NCI-H526 treated with DMSO at 0.1 percent for 48 hours (cell line): ENCODE results near the gene CPZ.
"Not testable (repeated sequence)": the region's sequence is repeated elsewhere in the genome, so short reads cannot be mapped to it uniquely, and the experiment has no call there.

Source experiments
- DNase-seq: peaks from one replicate; lab custom pipeline; 2025; lab: John Stamatoyannopoulos, UW

CPZ gene

DNA sequence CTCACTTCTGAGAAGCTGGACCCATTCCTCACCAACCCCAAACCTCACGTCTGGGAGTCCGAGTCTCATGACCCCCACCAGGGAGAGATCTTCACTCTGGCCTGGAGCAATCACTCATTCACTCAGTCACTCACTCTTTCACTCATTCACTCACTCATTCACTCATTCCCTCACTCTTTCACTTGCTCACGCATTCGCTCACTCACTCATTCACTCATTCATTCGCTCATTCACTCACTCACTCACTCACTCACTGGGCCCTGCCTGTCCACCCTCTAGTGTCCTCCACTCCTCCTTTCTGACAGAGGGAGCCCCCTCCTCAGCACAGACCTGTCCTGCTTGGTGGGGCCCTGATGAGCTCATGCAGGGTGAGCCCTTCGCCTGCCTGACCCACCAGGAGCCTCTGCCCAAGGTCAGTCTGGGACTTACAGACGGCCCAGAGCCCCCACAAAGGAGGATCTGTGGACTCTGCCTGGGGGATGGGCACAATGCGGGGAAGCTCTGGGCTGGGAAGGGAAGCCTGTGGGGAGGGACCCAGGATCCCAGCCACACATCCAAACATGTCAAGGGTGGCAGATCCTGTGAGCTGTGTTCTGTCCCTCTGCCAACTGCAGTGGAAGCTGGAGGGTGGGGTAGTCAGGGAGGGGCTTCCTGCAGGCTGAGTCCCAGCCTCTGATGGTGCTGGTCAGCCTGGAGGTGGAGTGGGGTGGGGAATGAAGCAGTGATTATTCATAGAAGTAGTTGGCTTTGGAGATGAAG lies 18.5 kb downstream of the CPZ start:
- no peak for DNase-seq

DNA sequence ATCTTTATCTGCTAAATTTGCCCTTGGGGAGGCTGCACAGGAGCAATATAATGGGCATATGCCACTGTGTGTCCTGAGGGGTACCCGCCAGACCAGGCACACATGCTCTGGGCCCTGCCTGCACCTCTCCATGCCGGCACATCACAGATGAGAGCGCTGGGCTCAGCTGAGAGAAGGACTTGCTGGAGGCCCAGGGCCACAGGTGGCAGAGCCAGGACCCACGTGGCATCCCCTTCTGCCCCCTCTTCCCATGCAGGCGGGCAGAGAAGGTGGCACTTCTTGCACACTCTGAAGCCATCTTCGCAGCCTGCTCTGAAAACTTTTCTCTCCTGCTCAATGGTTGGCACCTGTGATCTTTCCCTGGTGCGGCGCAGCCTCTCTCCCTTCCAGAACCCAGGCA lies 20.1 kb downstream of the CPZ start:
- DNase-seq = no peak

DNA sequence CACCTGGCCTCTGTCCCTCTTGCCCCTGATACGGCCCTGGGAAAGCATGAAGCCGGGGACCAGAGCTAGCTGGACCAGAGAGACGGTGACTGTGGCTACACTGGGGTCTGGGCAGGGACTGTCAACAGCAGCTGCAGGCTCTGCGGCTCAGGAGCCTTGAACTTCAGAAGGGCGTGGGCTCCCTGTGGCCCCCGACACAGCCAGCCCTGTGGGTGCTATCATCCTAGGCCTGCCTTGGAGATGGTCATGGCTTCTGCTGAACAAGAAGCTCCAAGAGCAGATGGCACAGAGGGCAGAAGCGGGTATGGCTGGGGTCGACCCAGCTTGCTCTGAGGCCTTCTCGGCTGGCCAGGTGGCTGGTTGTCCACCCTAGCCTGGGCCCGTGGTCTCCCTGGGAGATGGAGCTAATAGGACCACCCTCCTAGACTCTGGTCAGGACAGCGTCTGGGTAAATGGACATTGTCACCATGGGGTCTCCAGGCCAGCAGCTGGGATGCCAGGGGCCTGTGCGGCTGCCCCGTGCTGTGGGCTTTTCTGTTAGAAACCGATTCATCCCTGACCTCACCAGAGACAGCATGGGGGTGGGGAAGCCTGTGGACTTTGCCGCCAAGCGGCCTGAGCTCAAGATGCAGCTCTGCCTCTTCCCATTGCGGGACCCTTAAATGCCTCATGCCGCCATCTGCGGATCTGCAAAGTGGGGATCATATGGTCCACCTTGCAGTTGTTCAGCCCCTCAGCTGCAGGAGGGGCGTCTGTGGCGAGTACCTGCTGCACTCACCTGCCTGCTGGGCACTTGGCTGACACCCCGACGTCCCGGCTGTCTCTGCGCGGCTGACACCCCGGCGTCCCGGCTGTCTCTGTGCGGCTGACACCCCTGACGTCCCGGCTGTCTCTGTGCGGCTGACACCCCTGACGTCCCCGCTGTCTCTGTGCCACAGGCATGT lies 21.1 kb downstream of the CPZ start:
- DNase-seq = no peak

DNA sequence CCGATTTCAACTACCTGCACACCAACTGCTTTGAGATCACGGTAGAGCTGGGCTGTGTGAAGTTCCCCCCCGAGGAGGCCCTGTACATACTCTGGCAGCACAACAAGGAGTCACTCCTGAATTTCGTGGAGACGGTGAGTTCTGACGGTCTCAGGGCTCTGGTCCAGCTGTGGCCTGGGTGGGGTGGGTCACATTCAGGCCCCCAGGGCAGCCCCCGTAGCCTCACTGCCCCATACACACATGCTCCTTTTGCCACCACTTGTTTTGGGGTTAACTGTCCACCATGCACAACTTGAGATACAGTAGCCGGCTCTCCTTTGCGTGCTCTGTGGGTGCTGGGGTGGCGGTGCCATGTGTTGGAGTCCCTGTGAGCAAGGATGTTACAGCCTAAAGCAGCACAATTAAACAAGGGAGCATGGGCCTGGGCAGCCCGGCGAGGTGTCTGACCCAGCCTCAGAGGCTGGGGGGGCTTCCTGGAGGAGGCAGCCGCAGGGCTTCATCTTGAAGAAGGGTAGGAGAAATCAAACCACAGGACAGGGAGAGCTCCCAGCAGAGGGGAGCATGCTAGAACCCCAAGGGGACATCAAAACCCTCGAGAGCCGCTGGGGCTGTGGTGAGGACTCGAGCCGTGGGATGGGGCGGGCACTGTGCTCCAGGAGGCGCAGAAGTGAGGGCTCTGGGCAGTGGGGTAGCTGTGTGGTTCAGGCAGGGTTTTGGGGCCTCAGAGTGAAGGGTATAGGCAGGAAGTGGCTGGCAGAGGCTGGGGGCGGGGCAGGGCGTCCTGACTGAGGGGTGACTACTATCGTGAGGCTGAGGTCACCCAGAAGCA lies 22.0 kb downstream of the CPZ start:
- no peak for DNase-seq

DNA sequence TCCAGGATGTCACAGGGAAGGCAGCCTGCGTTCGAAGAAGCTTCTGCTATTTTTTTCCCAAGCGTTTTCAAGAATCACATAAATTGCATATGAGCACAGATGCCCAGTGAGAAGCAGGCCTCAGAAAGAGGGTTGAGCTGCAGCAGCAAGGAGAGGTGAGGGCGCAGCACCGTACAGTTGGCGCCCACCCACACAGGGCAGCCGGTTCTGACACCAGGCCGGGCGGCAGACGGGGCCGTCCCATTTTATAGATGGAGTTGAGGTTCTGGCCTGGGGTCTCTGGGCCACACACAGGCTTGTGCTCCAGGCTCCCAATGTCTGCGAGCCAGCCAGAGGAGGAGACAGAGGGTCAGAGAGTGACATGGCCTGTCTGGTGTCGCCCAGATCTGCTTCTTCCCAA lies 22.8 kb downstream of the CPZ start:
- no peak for DNase-seq

DNA sequence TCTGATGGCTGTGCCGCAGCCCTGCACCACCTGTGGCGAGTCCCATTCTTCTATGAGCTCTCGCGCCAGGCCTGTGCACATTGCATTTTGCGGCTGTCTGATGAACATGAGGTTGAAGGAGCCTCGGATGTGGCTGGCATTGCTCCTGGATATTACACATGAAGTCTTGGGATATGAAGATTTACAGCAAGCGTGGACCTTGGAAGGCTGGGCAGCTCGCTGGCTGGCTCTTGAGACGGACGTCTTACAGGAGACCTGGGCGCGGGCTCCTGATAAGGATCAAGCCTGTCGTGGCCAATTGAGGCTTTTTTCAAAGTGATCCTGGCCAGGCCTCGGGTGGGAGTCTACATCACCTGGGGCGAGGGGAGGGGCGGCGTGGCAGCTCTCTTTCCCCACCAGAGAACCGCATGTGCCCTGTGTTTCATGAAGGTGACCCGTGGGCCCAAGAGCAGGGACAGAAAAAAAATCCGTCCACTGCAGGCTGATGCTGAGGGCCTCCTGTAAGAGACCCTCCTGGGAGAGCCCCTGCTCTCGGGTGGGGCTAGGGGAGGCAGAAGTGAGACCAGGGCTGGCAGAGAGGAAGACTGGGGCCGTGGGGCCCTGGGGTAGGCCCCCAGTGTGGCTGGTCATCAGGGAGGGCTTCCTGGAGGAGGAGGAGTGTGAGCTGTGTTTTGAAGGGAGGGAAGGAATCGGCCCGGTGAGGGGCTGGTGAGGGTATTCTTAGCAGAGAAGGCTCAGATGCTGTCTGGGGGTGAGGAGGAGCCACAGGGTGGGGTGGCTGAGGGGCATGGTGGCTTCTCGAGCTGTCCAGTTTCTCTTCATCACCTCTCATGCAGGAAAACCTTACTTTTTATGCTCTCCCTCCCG lies 23.6 kb downstream of the CPZ start:
- DNase-seq = no peak

DNA sequence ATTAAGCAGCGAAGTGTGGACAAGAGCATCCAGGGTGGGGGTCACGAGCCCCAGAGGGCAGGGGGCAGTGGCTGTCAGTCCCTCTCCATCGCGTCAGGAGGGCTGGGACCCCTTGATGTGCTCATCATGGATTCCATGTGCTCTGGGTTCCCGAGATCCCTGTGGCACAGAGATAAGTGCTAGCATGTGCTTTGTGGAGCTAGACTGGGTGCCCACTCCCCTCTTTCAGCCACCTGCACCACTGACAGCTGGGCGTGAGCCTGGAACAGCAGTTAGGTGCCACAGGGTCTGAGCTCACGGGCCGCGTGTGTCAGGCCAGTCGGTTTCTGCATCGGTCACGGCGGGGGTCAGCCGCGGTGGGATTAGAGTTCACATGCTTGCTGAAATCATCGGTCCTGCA lies 24.3 kb downstream of the CPZ start:
- no peak for DNase-seq

DNA sequence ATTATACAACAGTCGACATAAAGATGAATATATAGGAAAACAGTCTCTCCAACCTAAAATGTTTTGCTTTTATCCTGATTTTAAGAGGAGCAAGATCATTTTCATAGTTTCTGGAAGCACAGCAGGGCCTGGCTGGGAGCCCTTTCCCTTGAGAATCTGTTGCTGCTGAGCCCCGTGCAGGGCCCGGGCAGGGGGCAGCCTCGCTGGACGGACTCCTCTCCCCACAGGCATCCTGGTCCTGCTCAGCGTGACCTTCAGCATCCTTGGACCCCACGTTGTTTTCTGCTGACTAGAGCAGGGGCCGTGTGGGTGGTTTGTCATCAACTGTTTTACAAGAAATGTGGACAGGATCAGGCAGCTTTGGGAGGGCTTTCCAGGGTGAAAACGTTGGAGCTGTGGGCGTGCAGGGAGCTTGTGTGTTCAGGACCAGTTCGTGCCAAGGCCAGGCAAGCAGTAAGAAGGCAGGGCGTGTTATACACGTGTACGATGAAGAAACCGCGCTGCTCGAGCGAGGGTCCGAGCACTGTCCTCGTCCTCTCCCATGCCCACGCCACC lies 25.0 kb downstream of the CPZ start:
- no peak for DNase-seq

DNA sequence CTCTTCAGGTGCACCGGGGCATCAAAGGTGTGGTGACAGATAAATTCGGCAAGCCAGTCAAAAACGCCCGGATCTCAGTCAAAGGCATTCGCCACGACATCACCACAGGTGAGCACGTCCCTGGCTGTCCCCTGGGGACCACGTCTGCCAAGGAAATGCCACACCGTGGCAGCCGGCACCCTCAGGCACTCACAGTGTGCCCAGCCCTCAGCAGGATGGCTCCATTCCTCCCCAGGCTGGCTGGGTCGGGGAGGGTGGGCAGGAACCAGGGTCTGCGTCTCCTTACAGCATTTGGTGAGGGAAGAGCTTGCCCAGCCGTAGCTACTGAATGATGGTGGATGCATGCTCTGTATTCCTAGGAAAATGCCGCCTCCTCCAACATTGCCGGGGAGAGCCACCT lies 25.9 kb downstream of the CPZ start:
- no peak for DNase-seq

DNA sequence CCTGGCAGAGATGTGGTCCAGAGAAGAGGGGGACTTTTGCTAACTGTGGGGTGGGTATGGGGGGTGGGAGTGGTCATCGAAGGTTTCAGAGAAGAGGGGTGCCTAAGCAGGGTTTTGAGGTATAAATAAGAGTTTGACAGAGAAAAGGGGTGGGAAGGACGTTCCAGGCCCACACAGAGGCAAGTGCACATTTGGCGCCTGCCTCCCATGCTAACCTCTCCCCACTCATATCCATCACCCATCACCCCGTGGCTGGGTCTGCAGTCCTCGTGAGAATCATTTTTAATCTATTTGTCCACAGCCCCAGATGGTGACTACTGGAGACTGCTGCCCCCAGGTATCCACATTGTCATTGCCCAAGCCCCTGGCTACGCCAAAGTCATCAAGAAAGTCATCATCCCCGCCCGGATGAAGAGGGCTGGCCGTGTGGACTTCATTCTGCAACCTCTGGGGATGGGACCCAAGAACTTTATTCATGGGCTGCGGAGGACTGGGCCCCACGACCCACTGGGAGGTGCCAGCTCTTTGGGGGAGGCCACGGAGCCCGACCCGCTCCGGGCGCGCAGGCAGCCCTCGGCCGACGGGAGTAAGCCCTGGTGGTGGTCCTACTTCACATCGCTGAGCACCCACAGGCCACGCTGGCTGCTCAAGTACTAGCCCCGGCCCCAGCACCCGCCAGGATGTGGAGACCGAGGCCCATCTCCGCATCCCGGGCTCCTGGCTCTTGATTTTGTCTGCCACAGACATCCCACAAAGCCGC lies 26.6 kb downstream of the CPZ start:
- DNase-seq = no peak

DNA sequence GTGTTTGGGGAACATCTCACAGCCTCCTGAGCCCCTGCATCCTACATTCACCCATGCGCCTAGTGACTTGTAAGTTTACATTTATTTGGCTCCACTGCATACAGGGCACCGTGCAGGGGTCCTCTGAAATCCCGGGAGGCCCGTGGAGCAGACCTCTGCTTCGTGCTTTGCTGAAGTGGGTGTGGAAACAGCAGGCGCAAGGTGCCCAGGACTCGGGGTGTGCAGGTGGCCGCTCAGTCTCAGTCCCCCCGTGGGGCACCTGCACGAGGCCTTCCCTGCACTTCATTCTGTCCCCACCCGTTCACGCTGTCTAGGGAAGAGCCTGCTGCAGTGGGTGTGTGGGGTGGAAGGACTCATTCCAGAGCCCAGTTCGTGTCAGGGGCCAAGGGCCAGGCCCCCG lies 28.6 kb downstream of the CPZ start:
- DNase-seq = not testable (repeated sequence)

DNA sequence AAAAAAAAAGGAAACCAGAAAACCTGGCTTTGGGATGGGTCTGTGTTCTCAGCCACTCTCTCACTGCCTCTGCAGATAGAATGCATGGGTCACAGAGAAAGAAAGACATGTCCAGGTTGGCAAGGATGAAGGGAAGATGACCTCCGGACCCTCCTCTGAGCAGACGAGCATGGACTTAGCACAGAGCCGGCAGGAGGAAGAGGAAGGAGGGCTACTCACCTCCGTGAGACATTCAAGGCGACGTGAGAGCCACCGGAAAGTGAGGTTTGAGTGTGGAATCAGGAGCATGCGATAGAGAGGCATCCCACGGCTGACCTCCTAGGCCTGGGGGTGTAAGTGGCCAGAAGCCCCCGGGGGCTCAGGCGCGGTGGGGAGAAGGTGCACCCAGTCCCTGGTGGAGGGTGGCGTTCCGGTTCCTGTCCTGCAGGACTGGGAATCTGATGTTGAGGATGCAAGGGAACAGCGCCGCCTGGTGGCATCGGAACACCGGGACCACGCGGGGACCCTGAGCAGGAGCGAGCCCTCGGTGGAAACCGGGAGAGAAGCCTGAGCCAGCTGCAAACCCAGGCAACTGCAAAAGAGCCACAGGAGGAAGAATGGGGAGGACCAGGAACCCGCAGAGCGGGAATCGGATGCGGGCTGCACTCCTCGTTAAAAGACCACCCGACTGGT lies 32.2 kb downstream of the CPZ start:
- DNase-seq = not testable (repeated sequence)

DNA sequence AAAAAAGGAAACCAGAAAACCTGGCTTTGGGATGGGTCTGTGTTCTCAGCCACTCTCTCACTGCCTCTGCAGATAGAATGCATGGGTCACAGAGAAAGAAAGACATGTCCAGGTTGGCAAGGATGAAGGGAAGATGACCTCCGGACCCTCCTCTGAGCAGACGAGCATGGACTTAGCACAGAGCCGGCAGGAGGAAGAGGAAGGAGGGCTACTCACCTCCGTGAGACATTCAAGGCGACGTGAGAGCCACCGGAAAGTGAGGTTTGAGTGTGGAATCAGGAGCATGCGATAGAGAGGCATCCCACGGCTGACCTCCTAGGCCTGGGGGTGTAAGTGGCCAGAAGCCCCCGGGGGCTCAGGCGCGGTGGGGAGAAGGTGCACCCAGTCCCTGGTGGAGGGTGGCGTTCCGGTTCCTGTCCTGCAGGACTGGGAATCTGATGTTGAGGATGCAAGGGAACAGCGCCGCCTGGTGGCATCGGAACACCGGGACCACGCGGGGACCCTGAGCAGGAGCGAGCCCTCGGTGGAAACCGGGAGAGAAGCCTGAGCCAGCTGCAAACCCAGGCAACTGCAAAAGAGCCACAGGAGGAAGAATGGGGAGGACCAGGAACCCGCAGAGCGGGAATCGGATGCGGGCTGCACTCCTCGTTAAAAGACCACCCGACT lies 37.8 kb downstream of the CPZ start:
- not testable (repeated sequence) for DNase-seq

DNA sequence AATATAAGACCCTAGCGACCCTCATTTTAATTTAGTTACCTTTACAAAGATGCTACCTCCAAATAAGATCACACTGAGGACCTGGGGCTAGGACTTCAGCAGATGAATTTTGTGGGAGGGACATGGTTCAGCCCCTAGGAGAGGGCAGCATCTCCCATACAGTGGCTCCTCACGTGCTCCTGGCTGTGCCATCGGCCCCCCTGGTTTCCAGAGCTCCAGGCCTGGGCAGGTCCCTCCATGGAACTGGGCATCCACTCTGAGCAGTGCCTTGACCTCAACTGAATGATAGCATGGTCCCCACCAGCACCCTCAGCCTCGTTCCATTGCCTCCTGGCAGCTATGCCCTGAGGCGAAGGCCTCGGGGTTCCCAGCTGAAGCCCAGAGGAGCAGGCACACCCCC lies 39.3 kb downstream of the CPZ start:
- DNase-seq = not testable (repeated sequence)

DNA sequence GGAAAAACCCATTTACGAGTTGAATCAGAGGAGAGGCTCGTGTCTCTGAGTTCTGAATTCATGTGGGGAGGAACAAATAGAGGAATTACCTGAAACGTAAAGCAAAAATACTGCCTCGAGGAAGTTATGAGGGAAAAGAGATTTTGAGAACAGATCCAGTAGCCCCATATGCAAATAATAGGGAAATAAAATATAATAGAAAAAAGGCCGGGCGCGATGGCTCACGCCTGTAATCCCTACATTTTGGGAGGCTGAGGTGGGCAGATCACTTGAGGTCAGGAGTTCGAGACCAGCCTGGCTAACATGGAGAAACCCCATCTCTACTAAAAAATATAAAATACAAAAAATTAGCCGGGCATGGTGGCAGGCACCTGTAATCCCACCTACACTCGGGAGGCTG lies 42.2 kb downstream of the CPZ start:
- DNase-seq = not testable (repeated sequence)

DNA sequence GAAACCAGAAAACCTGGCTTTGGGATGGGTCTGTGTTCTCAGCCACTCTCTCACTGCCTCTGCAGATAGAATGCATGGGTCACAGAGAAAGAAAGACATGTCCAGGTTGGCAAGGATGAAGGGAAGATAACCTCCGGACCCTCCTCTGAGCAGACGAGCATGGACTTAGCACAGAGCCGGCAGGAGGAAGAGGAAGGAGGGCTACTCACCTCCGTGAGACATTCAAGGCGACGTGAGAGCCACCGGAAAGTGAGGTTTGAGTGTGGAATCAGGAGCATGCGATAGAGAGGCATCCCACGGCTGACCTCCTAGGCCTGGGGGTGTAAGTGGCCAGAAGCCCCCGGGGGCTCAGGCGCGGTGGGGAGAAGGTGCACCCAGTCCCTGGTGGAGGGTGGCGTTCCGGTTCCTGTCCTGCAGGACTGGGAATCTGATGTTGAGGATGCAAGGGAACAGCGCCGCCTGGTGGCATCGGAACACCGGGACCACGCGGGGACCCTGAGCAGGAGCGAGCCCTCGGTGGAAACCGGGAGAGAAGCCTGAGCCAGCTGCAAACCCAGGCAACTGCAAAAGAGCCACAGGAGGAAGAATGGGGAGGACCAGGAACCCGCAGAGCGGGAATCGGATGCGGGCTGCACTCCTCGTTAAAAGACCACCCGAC lies 43.5 kb downstream of the CPZ start:
- DNase-seq = not testable (repeated sequence)

DNA sequence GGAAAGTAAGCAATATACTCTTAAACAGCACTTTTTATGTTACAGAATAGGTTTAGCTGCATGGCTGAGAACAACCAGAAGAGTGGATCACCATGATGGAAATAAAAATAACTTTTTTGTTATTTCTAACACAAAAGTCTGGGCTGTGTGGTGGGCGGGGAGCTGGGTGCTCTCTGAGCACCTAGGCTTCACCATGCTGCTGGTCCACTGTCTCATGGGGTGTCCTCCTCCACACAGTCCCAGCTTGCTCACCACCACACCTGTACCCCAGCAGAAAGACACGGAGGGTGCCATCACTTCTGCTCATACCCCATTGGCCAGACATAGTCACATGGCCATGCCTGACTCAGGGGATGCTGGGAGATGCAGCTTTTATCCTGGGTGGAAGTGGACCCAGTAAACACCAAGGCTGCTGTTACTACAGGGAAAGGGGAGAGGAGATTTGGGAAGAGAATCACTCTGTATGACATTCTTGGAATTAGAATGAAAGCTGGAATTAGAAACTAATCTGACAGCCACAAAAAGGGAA lies 45.0 kb downstream of the CPZ start:
- DNase-seq = no peak

DNA sequence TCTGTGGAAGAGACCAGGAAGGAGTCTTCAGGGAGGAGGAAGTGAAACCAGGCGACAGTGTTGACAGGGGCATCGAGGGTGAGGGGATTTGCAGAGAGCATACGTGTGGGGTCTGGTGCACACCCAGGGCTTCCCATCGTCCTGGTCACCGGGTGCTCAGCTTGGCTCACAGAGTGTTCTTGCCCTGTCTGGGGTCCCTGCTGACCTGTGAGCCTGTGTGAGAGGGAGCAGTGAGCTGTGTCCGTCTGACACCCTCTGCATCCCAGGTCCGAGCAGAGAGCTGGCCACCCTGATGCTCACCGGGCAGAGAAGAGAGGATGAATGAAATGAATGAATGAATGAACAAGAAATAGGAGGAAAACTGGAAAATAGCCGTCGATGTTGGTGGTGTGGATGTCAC lies 46.5 kb downstream of the CPZ start:
- DNase-seq = no peak
